Stimulated activated CD8-positive, alpha-beta memory T cell treated with anti-CD3 and anti-CD28 coated beads, Interleukin-15, amount 100 ng/mL, for 48 hours (primary cell): ENCODE data around the gene ZNF526.
"Not testable (repeated sequence)": the region's sequence is repeated elsewhere in the genome, so short reads cannot be mapped to it uniquely, and the experiment has no call there.

Experiments
- DNase-seq, 2 donors: peaks; one replicate each; pipeline ENCODE4 v3.0.0-alpha.2; 2020; ENCODE audit warnings: low read depth in 2 of 2

The ZNF526 gene

DNA sequence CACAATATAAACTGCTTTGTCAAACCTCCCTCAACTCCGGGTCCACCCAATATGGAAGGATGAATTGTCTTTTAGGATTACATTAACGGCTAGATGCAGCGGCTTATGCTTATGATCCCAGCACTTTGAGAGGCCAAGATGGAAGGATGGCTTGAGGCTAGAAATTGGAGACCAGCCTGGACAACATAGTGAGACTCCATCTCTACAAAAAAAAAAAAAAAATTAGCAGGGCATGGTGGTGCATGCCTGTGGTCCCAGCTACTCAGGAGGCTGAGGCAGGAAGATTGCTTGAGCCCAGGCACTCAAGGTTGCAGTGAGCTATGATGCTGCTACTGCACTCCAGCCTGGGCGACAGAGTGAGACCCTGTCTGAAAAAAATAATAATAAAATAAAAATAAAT, 46.0 kb downstream of the ZNF526 start:
- not testable (repeated sequence) for DNase-seq

DNA sequence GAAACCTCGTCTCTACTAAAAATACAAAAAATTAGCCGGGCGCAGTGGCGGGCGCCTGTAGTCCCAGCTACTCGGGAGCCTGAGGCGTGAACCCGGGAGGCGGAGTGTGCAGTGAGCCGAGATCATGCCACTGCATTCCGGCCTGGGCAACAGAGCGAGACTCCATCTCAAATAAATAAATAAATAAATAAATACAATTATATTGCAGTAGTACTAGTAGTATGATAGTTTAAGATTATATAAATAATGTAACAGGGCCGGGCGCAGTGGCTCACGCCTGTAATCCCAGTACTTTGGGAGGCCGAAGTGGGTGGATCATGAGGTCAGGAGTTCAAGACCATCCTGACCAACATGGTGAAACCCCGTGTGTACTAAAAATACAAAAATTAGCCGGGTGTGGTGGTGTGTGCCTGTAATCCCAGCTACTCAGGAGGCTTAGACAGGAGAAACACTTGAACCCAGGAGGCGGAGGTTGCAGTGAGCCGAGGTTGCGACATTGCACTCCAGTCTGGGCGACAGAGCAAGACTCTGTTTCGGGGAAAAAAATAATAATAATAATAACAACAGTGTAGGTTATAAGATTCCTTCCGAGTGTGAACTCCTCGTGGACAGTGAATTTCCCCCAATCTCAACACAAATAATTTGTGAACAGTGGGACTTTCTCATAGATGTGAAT, 47.0 kb downstream of the ZNF526 start:
- not testable (repeated sequence) for DNase-seq

DNA sequence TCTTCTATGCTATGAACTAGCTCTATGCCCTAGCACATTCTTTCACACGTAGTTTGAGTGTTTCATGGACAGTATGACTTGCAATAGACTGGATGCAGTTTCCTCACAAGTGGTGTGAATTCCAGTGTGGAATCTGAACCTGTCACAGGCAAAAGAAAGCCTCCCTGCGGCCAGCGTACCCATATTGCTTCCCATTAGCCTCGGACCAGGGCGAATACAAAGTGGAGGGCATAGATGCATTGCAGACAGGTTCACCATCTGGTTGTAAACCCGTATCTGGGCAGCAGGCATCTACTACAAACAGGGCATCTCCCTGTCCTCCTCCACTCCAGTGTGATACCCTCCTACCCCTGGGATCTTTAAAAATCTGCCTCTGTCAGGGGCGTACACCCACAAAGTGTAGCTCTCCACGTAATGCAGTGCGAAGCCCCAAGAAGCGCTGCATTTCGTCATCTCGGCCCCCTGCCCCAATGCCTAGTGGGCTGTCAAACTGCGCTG, 47.6 kb downstream of the ZNF526 start:
- DNase-seq = no peak

DNA sequence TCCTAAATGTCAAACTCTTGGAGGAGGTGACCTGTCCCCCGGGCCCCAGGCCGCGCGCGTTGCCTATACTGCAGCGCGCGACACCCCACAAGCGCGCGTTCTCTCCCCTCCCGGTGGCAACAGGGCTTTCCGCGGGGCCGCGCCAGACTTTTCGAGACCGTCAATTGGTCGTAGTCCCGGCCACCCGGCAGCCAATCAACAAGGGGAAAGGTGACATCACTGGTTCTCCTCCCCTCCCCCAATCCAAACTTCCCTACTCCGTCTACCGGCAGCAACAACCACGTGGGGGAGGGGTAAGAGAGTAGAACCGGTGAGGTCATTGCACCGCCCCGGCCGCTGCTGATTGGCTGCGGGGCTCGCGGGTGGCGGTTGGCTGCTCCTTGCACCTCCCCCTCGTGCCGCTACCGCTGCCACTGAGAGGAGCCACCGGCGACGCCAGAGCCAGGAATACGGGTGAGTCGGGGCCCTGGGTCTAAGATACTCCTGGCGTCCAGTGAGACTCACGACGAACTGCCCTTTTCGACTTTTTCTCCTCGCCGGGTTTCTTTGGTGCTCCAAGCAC, 48.1 kb downstream of the ZNF526 start:
- peak; percentile 96 for DNase-seq

DNA sequence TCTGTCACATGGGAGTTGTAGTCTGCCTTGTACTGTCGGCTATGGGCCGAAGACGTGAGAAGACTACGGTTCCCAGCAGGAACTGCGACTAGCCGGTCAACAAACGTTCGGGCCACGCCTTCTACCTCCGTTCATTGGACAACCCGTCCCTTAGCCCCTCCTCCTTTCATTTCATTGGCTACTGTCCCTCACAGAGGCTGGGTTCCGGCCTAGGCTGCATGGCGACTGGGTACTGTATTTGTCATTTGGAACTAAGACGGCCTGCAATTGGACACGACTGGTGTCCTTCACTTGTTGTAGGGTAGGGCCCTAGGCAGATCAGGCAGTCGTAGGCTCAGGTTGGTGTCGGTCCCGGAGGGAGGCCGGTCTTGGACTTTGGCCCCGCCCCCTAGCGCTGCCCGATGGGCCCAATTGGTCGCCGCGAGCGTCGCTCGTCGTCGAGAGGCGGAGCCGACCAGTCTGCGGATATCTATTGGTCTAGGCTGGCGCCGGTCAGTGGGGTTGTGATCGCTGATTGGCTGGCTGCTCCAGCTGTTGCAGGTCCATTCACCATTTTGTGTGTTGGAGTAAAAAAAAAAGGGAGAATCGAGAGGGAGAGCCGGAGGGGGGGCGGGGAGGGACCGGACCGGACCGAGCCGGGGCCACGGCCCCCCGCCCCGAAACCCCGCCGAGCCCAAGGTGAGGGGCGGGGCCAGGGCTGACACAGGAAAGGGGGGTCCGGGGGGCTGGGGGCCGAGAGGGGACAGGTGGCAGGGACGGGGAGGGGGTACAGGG, 48.8 kb downstream of the ZNF526 start, which contains the start of gene CIC:
Gene CIC (plus strand): TSS at position 549 of the 774 bp plus-strand sequence. CDS start 2,532 bp downstream, outside the sequence.
- DNase-seq = peak; percentile 97 to 98

DNA sequence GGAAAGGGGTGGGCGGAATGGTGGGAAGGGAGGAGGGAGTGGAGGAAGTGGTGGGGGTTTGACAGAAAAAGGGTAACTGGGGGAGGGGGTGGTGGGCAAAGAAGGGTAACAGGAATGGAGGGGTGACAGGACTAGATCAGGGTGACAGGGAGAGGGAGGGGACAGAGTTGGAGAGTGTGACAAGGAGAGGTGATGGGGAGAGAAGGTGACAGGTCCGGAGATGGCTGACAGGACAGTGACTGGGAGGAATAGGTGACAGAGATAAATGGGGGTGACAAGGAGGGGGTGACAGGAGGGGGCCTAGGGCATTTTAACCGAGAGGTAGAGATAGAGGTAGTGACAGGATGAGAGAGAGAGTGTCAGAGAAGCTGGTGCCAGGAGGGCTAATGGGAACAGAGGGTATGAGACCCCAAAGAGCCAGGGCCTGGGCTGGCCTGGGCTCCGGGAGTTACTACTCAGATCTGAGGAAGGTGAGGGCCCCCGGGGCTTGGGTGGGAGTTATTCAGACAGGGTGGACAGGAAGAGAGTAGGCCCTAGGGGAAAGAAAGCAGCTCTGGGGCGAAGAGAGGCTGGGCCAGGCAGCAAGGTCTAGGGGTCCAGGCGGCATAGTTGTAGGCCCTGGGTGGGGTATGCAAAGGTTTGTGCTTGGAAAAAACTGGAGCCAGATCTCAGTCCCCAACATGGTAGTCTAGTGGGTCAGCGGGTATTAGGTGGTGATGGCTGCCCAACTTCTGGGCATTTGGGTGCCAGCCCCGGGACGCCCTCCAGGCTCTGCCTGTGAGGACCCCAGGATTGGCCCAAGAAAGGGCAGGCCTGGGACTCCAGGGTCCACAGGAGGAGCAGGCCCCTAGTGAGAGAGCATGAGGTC, 49.6 kb downstream of the ZNF526 start:
- no peak for DNase-seq

DNA sequence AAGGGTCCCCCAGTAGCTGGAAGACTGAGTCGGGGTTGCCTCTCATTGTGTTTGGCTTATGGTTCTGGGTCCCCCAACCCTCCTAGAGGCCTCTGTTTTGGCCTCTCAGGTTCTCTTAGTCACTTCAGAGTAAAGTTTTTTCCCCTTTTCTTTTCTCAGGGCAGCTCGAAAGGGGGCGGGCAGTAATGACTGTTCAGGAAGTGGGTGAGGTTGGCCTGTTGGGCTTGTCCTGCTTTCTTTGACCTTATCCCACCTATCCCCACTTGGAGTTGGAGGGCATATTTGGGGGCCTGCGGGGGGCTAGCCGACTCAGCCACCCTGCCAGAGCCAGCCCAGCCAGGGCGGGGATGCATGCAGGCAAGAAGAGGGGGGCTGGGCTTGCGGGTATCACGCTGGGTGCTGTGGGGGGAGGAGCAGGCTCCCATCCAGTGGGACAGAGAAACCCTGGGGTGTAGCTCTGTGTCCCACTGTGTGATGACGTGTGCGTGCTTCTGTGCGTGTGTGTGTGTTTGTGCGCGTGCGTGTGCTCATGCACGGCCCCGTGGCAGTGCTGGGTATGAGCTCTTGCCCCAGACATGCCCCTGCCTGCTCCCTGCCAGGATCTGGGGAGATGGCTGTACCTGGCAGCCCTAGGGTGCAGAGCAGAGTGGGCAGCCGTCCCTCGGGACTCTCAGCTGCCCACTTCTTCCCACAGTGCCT, 50.4 kb downstream of the ZNF526 start:
- DNase-seq = peak; percentile 50 to 63

DNA sequence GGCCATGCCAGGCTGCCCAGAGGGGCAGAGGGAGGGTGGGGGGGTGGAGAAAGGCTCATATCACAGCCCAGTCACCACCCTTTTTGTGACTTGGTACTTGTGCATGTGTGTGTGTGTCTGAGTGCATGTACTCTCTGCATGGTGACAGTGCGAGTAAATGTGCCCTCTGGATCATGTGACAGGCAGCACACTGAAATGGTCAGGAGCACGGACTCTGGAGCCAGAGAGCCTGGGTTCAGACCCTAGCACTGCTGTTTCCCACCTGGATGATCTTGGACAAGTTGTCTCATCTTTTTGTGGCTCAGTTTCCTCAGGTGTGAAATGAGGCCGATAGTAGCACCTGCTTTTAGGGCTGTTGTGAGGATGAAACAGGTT, 50.9 kb downstream of the ZNF526 start:
- DNase-seq = no peak

DNA sequence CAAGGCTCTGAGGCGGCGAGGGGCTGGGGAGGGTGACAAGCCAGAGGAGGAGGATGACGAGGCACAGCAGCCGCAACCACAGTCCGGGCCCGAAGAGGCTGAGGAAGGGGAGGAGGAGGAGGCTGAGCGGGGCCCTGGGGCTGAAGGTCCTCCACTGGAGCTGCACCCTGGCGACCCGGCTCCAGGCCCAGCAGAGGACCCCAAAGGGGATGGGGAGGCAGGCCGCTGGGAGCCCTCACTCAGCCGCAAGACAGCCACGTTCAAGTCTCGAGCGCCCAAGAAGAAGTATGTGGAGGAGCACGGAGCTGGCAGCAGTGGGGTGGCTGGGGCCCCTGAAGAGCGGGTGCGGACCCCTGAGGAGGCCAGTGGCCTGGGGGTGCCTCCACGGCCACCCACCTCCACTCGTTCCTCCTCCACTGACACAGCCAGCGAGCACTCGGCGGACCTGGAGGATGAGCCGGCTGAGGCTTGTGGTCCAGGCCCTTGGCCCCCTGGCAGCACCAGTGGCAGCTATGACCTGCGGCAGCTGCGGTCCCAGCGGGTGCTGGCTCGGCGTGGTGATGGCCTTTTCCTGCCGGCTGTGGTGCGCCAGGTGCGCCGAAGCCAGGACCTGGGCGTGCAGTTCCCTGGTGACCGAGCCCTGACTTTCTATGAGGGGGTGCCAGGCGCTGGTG, 51.9 kb downstream of the ZNF526 start:
- no peak for DNase-seq

DNA sequence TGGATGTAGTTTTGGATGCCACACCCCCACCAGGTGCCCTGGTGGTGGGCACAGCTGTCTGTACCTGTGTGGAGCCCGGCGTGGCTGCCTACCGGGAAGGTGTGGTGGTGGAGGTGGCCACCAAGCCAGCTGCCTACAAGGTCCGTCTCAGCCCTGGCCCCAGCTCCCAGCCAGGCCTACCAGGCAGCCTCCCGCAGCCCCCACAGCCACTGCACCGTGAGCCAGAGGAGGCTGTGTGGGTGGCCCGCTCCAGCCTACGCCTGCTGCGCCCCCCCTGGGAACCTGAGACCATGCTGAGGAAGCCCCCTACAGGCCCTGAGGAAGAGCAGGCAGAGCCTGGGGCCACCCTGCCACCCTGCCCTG, 52.4 kb downstream of the ZNF526 start:
- DNase-seq = no peak

DNA sequence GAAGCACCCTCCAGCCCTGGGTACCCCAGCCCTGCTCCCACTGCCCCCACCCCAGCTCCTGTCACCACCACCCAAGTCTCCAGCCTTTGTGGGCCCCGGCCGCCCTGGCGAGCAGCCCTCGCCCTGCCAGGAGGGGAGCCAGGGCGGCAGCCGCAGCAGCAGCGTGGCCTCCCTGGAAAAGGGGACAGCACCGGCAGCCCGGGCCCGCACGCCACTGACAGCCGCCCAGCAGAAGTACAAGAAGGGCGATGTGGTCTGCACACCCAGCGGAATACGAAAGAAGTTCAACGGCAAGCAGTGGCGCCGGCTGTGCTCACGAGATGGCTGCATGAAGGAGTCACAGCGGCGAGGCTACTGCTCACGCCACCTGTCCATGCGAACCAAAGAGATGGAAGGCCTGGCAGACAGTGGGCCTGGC, 52.9 kb downstream of the ZNF526 start:
- DNase-seq = no peak

DNA sequence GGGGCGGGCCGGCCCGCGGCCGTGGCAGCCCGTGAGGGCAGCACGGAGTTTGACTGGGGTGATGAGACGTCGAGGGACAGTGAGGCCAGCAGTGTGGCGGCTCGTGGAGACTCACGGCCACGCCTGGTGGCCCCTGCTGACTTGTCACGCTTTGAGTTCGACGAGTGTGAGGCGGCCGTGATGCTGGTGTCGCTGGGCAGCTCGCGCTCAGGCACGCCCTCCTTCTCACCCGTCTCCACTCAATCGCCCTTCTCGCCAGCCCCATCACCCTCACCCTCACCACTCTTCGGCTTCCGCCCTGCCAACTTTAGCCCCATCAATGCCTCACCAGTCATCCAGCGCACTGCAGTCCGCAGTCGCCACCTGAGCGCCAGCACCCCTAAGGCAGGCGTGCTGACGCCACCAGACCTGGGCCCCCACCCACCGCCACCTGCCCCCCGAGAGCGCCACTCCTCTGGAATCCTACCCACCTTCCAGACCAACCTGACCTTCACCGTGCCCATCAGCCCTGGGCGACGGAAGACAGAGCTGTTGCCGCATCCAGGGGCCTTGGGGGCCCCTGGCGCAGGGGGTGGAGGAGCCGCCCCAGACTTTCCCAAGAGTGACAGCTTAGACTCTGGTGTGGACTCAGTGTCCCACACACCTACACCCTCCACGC, 53.4 kb downstream of the ZNF526 start:
- no peak for DNase-seq

DNA sequence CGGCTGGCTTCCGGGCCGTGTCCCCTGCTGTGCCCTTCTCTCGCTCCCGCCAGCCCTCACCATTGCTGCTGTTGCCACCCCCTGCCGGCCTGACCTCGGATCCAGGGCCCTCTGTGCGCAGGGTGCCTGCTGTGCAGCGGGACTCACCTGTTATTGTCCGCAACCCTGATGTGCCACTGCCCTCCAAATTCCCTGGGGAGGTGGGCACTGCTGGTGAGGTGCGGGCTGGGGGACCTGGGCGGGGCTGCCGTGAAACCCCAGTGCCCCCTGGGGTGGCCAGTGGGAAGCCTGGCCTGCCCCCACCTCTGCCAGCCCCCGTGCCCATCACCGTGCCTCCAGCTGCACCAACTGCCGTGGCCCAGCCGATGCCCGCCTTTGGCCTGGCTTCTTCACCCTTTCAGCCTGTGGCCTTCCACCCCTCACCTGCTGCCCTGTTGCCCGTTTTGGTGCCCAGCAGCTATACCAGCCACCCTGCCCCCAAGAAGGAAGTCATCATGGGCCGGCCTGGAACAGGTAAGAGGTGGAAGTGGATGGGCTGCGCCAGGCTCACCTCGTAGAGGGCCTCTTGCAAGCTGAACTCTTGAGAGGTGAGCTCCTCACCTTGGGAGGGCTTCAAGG, 54.1 kb downstream of the ZNF526 start:
- DNase-seq = no peak

DNA sequence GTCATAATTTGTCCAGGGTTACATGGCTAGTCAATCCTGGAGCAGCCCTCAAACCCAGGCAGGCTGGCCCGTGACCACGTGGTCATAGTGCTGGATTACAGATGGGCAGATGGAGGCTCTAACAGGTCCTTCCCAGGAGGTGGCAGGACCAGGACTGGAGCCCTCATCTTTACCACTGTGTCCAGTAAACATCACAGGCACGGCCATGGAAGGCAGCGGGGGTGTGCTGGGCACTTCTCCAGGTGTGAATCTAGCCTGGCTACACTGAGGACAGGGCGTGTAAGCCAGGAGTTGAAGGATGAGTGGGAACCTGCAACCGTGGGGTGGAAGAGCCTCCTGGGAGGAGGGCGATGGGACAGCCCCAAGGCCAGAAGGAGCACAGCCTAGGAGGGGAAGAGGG, 55.0 kb downstream of the ZNF526 start:
- DNase-seq = no peak

DNA sequence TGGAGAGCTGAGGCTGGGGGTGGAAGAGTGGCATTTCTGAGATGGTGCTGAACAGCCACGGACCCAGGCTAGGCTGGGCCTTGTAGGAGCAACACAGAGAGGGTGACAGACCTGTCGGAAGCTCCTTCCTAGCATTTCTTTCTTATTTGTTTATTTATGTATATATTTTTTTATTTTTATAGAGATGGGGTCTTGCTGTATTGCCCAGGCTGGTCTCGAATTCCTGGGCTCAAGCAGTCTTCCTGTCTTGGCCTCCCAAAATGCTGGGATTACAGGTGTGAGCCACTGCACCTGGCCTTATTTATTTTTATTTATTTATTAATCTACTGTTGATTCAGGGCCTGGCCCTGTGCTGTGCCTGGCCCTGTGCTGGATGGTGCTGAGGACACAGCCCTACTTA, 55.4 kb downstream of the ZNF526 start:
- no peak for DNase-seq

DNA sequence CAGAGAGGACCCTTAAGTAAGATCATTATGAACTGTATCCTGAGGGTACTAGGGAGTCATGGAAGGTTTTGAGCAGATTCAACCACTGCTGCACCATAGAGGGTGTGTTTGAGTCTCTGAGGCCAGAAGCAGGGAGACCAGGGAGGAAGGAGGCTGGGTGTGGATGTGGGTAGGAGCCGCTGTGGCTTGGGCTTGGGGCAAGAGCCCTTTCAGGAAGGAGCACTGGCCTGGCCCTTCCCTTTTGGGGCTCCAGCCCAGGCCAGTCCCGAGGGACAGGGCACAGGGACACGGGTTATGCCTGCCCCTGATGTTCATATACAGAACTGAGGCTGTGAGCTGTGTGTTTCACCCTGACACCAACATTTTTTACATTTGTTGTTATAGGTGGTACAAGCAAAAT, 56.2 kb downstream of the ZNF526 start:
- no peak for DNase-seq

DNA sequence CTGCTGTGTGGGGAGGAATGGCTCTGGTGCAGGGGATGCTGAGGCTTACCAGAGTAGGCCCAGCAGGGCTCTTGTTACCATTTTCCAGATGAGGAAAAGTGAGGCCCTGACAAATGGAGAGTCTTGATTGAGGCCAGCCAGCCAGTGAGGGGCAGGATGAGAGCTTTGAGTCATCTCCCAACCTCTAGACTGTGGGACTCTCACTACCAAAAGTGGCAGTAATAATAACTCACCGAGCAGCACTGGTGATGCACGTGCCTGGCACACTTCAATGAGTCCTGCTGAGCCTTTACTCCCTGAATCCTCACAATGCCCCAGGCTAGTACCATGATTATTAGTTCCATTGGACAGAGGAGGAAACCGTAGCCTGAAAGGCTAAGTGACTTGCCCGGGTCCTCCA, 56.7 kb downstream of the ZNF526 start:
- no peak for DNase-seq
